ENCODE results near the gene BTG4.

GRCh38 chr11:111447931-111448330 lies 64.3 kb downstream of the BTG4 start:
- TF ChIP-seq POLR2A (IDR thresholded peaks at IDR 0.05) (no peak), CTCF (IDR thresholded peaks at IDR 0.05) (no peak)

Measured in upper lobe of left lung (tissue), 4 donors.